GM18861 (cell line): ENCODE results near the gene NFAT5.
"Not testable (repeated sequence)": the region's sequence is repeated elsewhere in the genome, so short reads cannot be mapped to it uniquely, and the experiment has no call there.

Experiments
- ATAC-seq: cut with Tn5 transposase; IDR thresholded peaks from one replicate; pipeline ENCODE4 v1.9.1; 2021; ENCODE audit not compliant: unreplicated experiment

NFAT5 gene

DNA sequence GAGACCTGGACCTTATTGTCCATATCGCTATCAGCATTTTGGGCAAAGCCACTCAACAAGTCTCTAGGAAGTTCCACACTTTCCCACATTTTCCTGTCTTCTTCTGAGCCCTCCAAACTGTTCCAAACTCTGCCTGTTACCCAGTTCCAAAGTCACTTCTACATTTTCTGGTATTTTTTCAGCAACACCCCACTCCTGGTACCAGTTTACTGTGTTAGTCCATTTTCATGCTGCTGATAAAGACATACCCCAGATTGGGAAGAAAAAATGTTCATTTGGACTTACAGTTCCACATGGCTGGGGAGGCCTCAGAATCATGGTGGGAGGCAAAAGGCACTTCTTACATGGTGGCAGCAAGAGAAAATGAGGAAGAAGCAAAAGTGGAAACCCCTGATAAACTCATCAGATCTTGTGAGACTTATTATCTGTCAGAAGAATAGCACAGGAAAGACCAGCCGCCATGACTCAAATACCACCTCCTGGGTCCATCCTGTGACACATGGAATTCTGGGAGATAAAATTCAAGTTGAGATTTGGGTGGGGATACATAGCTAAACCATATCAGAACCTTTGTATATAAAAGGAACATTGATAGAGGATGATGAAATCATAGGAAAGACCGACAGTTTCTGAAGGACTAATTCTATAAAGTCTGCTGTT lies 71.6 kb downstream of the NFAT5 start:
- ATAC-seq = not testable (repeated sequence)

DNA sequence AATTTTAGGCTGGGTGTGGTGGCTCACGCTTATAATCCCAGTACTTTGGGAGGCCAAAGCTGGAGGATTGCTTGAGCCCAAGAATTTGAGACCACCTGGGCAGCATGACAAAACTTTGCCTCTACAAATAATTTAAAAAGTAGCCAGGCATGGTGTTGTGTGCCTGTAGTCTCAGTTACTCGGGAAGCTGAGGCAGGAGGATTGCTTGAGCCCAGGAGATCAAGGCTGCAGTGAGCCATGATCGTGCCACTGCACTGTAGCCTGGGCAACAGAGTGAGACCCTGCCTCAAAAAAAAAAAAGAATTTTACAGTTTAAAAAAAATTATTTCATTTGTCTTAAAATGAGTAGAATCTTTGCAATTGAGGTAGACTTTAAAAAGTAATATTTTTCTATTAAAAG lies 78.2 kb downstream of the NFAT5 start:
- not testable (repeated sequence) for ATAC-seq

DNA sequence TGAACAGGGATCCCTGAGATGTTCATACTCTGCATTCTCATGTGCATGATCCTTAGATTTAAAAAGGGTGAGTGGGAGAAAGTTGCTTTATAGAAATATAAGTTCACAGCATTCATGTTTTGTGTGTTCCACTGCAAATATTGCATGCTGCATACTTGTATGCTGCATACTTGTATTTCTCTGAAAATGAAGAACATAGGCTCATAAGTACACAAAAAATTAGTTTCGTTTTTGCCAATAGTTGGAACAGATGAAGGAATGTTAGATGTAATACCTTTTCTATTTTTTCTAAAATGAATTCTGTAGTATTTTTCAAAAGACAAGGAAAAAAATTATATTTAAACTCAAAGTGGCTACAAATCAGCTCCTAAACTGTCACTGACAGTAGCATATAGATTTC lies 79.0 kb downstream of the NFAT5 start:
- ATAC-seq = no peak

DNA sequence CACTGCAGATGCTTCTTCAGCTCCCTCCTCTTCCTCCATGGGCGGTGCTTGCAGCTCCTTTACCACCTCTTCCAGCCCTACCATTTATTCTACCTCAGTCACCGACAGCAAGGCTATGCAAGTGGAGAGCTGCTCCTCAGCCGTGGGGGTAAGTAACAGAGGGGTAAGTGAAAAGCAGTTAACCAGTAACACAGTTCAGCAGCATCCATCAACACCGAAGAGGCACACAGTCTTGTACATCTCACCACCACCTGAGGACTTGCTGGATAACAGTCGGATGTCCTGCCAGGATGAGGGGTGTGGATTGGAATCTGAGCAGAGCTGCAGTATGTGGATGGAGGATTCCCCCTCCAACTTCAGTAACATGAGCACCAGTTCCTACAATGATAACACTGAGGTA lies 81.3 kb downstream of the NFAT5 start:
- no peak for ATAC-seq

DNA sequence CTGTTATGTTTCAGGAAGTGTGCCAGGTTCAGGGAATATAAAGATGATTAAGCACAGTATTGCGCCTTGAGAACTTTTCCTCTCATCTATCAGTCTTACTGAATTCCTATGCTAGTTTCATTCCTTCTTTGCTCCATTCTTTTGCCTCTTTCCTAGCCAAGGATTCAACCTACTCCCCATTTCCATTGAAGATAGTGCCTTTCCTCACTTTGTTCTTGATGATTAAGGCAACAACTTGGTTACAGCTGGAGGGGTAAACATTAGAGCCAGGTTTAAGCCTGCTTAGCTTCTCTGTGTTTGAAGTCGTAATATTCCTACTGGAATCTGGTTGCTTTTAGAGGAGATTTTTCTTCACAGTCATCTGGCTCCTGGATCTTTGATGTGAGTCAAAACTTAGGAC lies 85.5 kb downstream of the NFAT5 start:
- ATAC-seq = no peak

DNA sequence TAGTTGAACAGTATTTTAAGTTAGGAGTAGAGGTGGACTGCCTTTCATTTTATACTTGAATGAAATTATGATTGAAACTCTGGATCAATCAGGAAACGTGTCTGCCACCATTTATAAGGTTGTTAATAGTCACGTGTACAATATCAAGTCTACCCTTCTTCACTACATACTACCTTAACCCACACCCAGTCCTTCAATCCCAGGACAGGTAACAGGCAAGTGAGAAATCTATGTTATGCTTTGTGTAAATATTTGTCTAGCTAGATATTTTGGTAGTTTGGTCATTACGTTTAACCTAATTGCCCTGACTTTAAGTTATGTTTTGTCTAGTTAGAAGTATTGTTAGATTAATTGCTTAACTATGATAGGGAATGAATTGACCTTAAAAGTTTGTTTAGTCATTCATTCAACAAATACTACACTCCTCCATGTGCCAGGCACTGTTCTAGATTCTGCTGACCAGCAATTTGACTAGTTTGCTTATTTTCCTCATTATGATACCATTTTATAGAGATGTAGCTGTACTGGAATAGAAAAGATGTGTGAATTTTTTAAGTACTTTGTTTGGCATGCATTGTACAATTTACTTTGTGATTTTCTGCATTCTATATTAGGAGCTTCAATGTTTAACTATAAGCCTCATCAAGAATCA lies 88.6 kb downstream of the NFAT5 start:
- ATAC-seq = no peak

- no peak for ATAC-seq
These were observed 94.4 kb downstream of the NFAT5 start for GRCh38 chr16:69660166-69660565.

DNA sequence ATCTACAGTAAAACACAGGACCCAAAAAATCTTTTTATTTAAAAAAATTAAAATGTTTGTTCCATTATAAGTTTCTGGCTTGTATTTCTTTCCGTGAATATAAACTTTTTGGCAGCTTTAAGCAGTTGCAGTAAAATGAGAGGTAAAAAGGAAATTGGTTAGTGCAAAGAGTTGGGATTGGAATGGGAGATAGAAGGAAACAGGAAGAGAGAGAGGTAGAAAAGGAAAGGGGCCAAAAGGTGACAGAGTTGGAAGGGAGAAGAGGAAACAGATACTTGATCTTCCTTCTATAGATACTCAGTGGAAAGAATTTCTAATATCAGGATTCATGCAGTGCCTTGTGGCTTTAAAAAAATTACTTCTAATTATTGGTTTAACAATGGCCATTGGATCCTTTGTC lies 97.1 kb downstream of the NFAT5 start:
- no peak for ATAC-seq

DNA sequence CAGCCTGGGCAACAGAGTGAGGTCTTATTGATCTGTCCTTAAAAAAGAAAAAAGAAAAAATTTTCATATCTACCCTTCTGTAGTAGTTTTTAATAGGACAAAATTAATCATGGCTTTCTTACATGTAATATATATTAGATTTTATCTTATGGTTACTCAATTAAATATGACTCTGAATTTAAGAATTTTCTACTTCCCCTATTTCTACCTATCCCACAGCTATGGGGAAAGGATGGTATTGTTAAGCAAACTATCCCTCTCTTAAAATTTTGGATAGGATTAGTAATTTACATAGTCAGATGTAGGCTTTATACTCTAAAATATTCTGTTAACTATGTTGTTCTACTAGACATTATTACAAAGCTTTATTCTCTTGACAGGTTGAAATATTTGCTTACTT lies 98.1 kb downstream of the NFAT5 start:
- ATAC-seq = no peak

GRCh38 chr16:69669577-69669976 lies 103.8 kb downstream of the NFAT5 start:
- no peak for ATAC-seq

GRCh38 chr16:69672315-69672997 lies 106.7 kb downstream of the NFAT5 start:
- no peak for ATAC-seq

DNA sequence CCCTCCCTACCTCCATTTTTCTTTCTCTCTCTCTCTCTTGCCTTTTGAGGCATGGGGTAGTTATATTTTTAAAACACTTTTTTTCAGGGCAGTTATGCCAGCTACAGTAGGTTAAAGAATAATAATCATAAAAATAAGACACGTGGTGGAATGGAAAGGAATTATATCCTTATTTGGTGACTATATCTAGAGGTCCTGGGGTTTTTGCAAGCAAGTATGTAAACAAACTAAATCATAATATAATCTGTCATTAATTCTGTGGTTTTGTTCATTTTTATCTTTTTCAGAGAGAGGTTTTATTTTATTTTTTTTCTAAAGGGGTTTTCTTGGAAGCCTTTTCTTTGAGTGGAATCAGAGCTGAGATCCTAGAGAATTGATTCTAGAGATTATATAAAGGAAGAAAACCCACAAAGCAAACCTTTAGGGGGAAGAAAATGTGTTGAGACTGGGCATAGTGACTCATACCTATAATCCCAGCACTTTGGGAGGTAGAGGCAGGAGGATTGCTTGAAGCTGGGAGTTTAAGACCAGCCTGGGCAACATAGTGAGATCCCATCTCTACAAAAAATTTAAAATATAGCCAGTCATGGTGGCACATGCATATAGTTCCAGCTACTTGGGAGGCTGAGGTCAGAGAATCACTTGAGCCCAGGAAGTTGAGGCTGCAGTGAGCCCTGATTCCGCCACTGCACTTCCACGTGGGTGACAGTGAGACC lies 107.4 kb downstream of the NFAT5 start:
- no peak for ATAC-seq

GRCh38 chr16:69680358-69680757 lies 114.6 kb downstream of the NFAT5 start:
- ATAC-seq = no peak

- no peak for ATAC-seq
These were observed 122.8 kb downstream of the NFAT5 start for GRCh38 chr16:69688589-69688988.

GRCh38 chr16:69691980-69692911 lies 126.5 kb downstream of the NFAT5 start:
- no peak for ATAC-seq

DNA sequence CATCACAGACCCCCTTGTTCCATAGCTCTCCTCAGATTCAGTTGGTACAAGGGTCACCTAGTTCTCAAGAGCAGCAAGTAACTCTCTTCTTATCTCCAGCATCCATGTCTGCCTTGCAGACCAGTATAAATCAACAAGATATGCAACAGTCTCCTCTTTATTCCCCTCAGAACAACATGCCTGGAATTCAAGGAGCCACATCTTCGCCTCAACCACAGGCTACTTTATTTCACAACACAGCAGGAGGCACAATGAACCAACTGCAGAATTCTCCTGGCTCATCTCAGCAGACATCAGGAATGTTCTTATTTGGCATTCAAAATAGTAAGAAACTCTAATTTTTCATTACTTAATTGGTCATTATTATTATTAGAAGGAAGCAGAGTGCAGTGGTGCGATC lies 128.2 kb downstream of the NFAT5 start:
- no peak for ATAC-seq

DNA sequence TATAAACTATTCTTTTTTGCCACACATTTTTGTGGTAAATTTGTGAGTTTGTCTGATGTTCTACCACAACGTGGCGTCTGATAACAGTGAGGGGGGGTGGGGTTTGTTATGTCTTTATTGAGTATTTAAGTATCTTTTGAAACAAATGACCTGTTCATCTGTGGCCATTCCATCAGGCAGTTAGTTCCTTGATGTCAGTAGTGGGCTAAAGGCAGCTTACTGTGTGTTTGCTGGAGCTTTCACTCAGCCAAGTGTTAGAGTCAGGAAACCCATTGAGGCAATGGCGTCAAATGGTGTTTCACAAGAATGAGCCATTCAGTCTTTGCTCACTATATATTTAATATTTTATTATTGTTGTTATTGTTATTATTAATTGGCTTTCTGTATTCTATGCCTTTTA lies 132.6 kb downstream of the NFAT5 start:
- no peak for ATAC-seq

DNA sequence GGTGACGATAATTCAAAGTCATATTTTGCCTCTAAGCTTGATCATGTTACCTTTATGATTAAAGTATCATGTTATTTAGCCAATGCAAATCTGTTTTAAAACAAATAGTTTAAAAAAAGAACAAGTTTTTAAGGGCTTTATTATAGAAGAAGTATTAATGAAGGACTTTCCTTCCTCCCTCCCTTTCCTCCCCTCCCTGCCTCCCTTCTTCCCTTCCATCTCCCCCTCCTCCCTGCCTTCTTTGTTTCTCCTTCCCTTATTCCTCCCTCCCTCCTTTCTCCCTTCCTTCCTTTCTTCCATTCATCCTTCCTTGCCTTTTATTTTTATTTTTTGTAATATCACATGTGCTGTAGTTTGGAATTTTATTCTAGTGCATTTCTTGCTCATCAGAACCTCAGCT lies 134.1 kb downstream of the NFAT5 start:
- ATAC-seq = no peak

DNA sequence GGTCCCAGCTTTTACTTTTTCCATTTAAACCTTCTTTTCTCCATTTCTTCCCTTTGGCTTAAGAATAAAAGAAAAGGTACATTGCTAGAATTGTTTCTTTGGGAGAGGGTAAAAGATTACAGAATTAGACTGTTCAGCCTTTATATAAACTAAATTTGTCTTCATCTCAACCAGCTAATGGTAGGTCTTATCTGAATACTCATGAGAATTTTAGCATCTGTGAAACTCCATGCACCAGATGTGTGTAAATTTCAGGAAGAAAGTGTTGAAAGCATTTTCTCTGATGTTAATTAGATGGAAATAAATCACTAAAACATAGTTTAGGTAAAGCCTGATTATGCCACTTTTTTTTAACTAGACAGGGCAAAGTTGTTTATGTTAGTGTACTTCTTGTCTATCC lies 135.7 kb downstream of the NFAT5 start:
- ATAC-seq = no peak

GRCh38 chr16:69701866-69702265 lies 136.1 kb downstream of the NFAT5 start:
- ATAC-seq = no peak

GRCh38 chr16:69703638-69704037 lies 137.9 kb downstream of the NFAT5 start:
- ATAC-seq = no peak
